Osteocyte (in vitro differentiated cells): ENCODE data around the gene RTL10. TPM values are rescaled to one million over a fixed set of nuclear protein-coding genes. Genes with fewer than 3 reads are reported as not detected.
"Not testable (repeated sequence)": the region's sequence is repeated elsewhere in the genome, so short reads cannot be mapped to it uniquely, and the experiment has no call there.

Experiments
- DNase-seq: peaks from one replicate; pipeline ENCODE4 v3.0.0; 2021; ENCODE audit warnings: mixed read lengths; ENCODE audit not compliant: unreplicated experiment; ENCODE audit errors: extremely low spot score
- H3K27ac Mint-ChIP-seq: one replicate; pipeline ENCODE4 v1.8.0; 2021; ENCODE audit warnings: mild to moderate bottlenecking, mixed read lengths; ENCODE audit not compliant: unreplicated experiment
- H3K27me3 Mint-ChIP-seq: one replicate; pipeline ENCODE4 v1.8.0; 2021; ENCODE audit warnings: mixed read lengths; ENCODE audit not compliant: unreplicated experiment
- H3K36me3 Mint-ChIP-seq: one replicate; pipeline ENCODE4 v1.8.0; 2021; ENCODE audit warnings: mixed read lengths; ENCODE audit not compliant: unreplicated experiment
- H3K4me1 Mint-ChIP-seq: one replicate; pipeline ENCODE4 v1.8.0; 2021; ENCODE audit warnings: mixed read lengths; ENCODE audit not compliant: unreplicated experiment
- H3K4me3 Mint-ChIP-seq: one replicate; pipeline ENCODE4 v1.8.0; 2021; ENCODE audit warnings: mild to moderate bottlenecking, moderate library complexity, mixed read lengths; ENCODE audit not compliant: unreplicated experiment
- H3K9me3 Mint-ChIP-seq: one replicate; pipeline ENCODE4 v1.8.0; 2021; ENCODE audit warnings: mixed read lengths; ENCODE audit not compliant: unreplicated experiment
- CTCF ChIP-seq: fragments of 200-600 bp; sonication (generic); IDR thresholded peaks from 2 replicates; pipeline ENCODE4 v1.5.0; 2021; ENCODE audit warnings: antibody characterized with exemption, mild to moderate bottlenecking, moderate library complexity
- total RNA-seq: library from RNA; stranded (reverse); gene quantifications from 2 replicates; pipeline ENCODE4 v1.2.1, GENCODE V29; 2021

RTL10 gene
- total RNA-seq, 1 donor from 2014 or later, result 30.4 TPM

GRCh38 chr22:19884161-19884953 lies 29.7 kb upstream of the RTL10 start:
- H3K36me3 Mint-ChIP-seq, result no peaks in the 10 kb centered on the region
- no peaks in the 10 kb centered on the region for H3K9me3 Mint-ChIP-seq
- DNase-seq, result no peak
- no peak for TF ChIP-seq CTCF
- H3K4me1 Mint-ChIP-seq, result peaks cover 48% of the 10 kb centered on the region
- no peak overlapping the region for H3K27ac Mint-ChIP-seq
- no peaks in the 10 kb centered on the region for H3K27me3 Mint-ChIP-seq
- H3K4me3 Mint-ChIP-seq, result no peak overlapping the region

GRCh38 chr22:19883446-19883845 lies 28.8 kb upstream of the RTL10 start:
- H3K27ac Mint-ChIP-seq, H3K9me3 Mint-ChIP-seq, DNase-seq, H3K27me3 Mint-ChIP-seq, H3K4me3 Mint-ChIP-seq, H3K36me3 Mint-ChIP-seq: not testable (repeated sequence)
- H3K4me1 Mint-ChIP-seq, result peaks cover 56% of the 10 kb centered on the region

- peak overlapping the region; percentile 94 for H3K27ac Mint-ChIP-seq
- no peaks in the 10 kb centered on the region for H3K27me3 Mint-ChIP-seq
- H3K36me3 Mint-ChIP-seq, result no peaks in the 10 kb centered on the region
- TF ChIP-seq CTCF, result no peak
- no peaks in the 10 kb centered on the region for H3K9me3 Mint-ChIP-seq
- peaks cover 64% of the 10 kb centered on the region for H3K4me1 Mint-ChIP-seq
- no peak for DNase-seq
- no peak overlapping the region for H3K4me3 Mint-ChIP-seq
These were observed 28.0 kb upstream of the RTL10 start for GRCh38 chr22:19882446-19883381.

- peak; percentile 94 for DNase-seq
- Mint-ChIP-seq H3K27ac (peak overlapping the region; percentile 94), H3K4me1 (peaks cover 65% of the 10 kb centered on the region), H3K4me3 (peak overlapping the region; percentile 42), H3K9me3 (no peaks in the 10 kb centered on the region), H3K27me3 (no peaks in the 10 kb centered on the region), H3K36me3 (no peaks in the 10 kb centered on the region)
- no peak for TF ChIP-seq CTCF
These were observed 26.3 kb upstream of the RTL10 start for GRCh38 chr22:19880786-19881569.

GRCh38 chr22:19879992-19880785 lies 25.5 kb upstream of the RTL10 start:
- H3K4me1 Mint-ChIP-seq, result peaks cover 66% of the 10 kb centered on the region
- no peaks in the 10 kb centered on the region for H3K9me3 Mint-ChIP-seq
- H3K27me3 Mint-ChIP-seq, result no peaks in the 10 kb centered on the region
- TF ChIP-seq CTCF, result no peak
- no peak for DNase-seq
- H3K36me3 Mint-ChIP-seq, result no peaks in the 10 kb centered on the region
- no peak overlapping the region for H3K4me3 Mint-ChIP-seq
- peak overlapping the region; percentile 94 for H3K27ac Mint-ChIP-seq
